ENCODE data around the gene ANKRD34B.

- TF ChIP-seq POLR2A (IDR thresholded peaks at IDR 0.05; ENCODE audit: low read depth, low read length) (no peak), POLR2AphosphoS5 (IDR thresholded peaks at IDR 0.05; ENCODE audit: low read depth, low read length) (no peak), TAF1 (IDR thresholded peaks at IDR 0.05; ENCODE audit: borderline replicate concordance, low read depth, low read length) (no peak)
Observed at GRCh38 chr5:80577707-80578106, 7.6 kb upstream of the ANKRD34B start.

Data from GM12892 (cell line).